Measurements from ENCODE around the gene MMRN2.
"Not testable (repeated sequence)": the region's sequence is repeated elsewhere in the genome, so short reads cannot be mapped to it uniquely, and the experiment has no call there.

The MMRN2 gene

GRCh38 chr10:86956195-86956847 lies 1.1 kb downstream of the MMRN2 start:
- no peak for DNase-seq (ENCODE audit: low read depth, low spot score)

- DNase-seq (ENCODE audit: low read depth, low spot score), result no peak
Measured at GRCh38 chr10:86955501-86956194, 1.8 kb downstream of the MMRN2 start.

DNA sequence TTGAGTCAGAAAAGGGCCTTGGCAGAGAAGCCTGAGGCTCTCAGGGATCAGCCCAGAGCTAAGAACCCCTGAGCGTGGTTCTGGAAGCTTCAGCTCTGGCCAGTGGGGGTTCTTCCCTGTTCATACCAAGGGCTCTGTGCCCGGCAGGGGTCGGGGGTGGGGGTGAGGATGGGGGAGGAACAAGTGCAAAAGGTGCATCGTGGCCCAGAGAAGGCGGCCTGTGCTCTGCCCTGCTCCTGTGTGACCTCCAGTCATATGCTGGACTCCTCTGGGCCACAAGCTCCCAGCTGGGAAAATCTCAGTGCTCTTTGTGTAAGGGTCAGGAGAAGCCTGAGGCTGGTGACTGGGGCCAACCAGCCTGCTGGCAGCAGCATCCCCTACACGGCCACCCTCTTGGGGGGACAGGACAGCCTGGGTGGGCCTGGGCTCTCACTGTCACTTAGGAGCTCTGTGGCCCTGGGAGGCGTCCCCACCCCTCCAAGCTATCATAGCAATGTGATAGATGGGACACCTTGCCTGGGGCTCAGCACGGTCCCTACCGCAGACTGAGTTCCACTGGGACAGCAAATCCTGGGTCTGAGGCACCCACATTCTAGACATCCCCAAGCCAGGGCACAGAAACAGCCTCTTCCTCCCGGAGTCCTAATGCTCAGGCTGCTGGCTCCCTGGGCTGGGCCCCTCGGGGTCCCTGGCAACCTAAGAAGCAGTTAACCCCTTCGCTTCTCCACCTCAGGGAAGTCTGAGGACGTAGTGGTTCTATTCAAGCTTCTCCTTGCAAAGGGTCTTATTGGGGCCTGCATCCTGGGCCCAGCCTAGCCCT lies 2.5 kb downstream of the MMRN2 start:
- DNase-seq (ENCODE audit: low read depth, low spot score), result no peak

GRCh38 chr10:86953747-86954680 lies 3.4 kb downstream of the MMRN2 start:
- DNase-seq (ENCODE audit: low read depth, low spot score), result no peak

- DNase-seq (ENCODE audit: low read depth, low spot score), result not testable (repeated sequence)
Measured at GRCh38 chr10:86952697-86953096, 4.7 kb downstream of the MMRN2 start.

DNA sequence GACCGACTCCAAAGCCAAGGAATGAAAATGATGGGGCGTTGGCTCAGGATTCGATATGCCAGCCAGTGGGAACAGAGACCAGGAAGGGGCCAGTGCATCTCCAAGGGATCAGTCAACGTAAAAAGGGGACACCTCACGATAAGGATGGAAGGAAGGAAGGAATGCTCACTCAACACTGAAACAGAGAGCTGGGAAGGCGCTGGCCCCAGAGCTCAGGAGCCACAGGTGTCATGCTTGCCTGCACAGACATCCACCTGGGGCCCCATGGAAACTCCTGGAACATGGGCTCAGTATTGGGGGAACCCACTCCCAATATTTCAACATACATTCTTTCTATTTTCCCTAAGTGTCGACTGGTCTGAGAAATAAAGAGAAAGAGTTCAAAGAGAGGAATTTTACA lies 5.3 kb downstream of the MMRN2 start:
- no peak for DNase-seq (ENCODE audit: low read depth, low spot score)

DNA sequence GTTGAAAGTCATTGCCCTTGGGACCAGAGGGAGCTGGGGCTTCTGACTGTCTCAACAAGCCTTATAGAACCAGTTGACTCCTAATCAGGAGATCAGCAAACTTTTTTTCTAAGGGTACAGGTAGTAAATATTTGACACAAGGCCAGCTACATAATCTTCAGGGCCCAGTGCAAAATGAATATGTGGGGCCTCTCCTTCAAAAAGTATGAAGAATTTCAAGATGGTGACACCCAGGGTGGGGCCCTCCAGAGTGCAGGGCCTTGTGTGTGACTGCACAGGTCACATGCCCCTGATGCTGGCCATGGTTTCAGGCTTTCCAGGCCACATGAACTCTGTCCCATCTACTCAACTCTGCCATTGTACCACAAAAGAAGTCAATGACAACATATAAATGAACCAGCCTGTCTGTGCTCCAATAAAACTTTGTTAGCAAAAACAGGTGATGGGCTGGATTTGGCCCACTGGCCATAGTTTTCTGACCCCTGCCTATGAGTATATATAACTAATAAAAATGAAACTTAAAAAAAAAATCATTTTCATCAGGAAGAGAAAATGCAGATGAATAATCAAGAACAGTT lies 6.1 kb downstream of the MMRN2 start:
- DNase-seq (ENCODE audit: low read depth, low spot score), result no peak

- no peak for DNase-seq (ENCODE audit: low read depth, low spot score)
Measured at GRCh38 chr10:86950349-86950748, 7.1 kb downstream of the MMRN2 start.

DNA sequence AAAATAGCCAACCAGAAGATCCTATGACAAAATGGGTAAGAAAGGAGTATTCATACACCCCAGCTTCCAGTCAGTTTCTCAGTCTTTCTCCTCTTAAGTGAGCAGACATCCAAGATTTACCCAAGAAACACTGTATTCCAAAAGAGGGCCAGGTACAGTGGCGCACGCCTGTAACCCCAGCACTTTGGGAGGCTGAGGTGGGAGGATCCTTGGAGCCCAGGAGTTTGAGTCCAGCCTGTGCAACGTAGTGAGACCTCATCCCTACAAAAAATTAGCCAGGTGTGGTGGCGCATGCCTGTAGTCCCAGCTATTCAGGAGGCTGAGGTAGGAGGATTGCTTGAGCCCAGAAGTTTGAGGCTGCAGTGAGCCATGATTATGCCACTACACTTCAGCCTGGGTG lies 9.6 kb downstream of the MMRN2 start:
- DNase-seq (ENCODE audit: low read depth, low spot score), result not testable (repeated sequence)

- no peak for DNase-seq (ENCODE audit: low read depth, low spot score)
Measured at GRCh38 chr10:86946213-86947155, 10.9 kb downstream of the MMRN2 start.

- DNase-seq (ENCODE audit: low read depth, low spot score), result no peak
Measured at GRCh38 chr10:86945361-86946212, 11.8 kb downstream of the MMRN2 start.

- no peak for DNase-seq (ENCODE audit: low read depth, low spot score)
Measured at GRCh38 chr10:86944907-86945306, 12.5 kb downstream of the MMRN2 start.

DNA sequence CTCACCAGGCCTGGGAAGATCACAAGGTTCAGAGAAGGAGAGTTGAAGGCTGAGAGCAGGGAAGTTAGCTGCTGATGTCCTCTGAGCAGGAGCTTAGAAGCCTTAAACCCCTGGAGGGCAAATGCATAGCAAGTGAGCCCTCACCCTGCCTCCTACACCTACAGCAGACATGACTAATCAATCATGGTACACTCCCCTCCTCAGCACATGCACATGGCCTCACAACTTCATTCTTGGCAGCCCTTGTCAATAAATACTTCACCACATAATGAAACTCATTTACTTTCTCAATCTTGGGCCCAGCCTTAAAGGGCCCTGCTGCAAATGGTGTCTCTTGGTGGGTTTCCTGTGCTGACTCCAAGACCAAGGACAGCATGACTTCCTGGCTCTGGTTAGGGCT lies 12.9 kb downstream of the MMRN2 start:
- DNase-seq (ENCODE audit: low read depth, low spot score), result no peak

DNA sequence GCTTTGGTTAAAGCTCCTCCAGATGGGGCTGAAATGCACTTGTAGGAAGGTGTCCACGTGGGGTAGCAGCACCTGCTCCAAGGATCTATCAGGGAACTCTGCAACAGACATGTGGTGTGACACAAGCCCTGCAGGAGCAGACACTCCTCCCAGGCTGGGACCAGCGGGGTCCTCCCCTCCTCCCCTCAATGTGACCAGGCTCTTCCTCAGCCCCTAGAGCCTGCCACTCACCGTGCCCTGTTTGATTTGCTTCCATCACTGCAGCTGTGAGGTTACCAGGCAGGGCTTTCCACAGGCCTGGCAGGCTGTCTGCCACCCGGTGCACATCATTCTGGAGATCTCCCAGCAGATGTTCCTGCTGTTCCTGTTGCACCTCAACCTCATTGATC lies 13.4 kb downstream of the MMRN2 start:
- DNase-seq (ENCODE audit: low read depth, low spot score), result no peak

DNA sequence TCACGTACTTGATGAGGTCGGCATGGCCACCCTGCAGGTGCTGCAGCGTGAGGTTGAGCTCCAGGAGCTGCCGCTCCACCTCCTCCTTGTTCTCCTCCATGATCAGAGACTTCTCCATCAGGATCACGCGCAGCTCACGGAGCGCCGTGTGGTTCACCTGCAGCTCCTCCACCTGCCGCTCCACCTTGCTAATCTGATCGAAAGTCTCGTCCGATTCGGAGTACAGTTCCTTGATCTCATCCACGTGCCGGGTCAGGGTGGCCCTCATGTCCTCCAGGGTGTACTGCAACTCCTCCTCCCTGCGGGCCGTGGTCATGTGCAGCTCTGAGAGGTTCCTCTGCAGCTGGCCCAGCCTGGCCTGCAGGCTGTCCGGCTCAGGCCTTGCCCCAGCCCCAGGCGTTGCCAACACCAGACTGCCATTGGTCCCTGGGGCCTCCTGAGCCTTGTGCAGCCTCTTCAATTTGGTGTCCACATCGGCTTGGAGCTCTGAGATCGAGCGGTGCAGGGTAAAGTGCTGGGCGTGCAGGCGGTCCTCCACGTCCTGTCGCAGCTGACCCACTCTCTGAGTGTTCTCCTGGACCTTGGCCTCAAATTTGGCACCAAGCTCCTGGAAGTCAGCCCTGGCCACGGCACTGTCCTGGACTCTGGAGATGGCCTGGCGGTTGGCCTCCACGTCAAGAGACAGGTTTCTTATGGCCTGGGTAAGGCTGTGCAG lies 13.9 kb downstream of the MMRN2 start:
- no peak for DNase-seq (ENCODE audit: low read depth, low spot score)

- no peak for DNase-seq (ENCODE audit: low read depth, low spot score)
Measured at GRCh38 chr10:86942441-86943315, 14.7 kb downstream of the MMRN2 start.

- no peak for DNase-seq (ENCODE audit: low read depth, low spot score)
Measured at GRCh38 chr10:86941991-86942421, 15.4 kb downstream of the MMRN2 start.

All from smooth muscle cell of the brain vasculature (primary cell).